GM10248 (cell line): ENCODE measurements around the gene SMLR1.
A peak's percentile ranks its signal among the peaks of the same experiment; 100 is the strongest.
"Not testable (repeated sequence)": the region's sequence is repeated elsewhere in the genome, so short reads cannot be mapped to it uniquely, and the experiment has no call there.

Experiments used
- CTCF ChIA-PET: fragments of 300-600 bp; sonication (Branson Sonifier 250); formaldehyde crosslinking; extraction: SDS; loops from one replicate; lab custom pipeline; 2021; ENCODE audit warnings: antibody characterized with exemption; lab: Yijun Ruan, JAX
- POLR2A ChIA-PET: fragments of 350-650 bp; sonication (Branson Sonifier 250); formaldehyde crosslinking; extraction: SDS; loops from one replicate; lab custom pipeline; 2020; ENCODE audit warnings: antibody characterized with exemption; lab: Yijun Ruan, JAX
- DNase-seq: peaks from one replicate; pipeline ENCODE4 v3.0.0; 2012; ENCODE audit errors: extremely low spot score
- CTCF ChIP-seq: IDR thresholded peaks from 2 replicates; pipeline ENCODE4 v1.5.1; 2012; ENCODE audit warnings: mild to moderate bottlenecking, low read depth; ENCODE audit errors: extremely low read depth, missing control alignments, control extremely low read depth

Gene SMLR1

GRCh38 chr6:130787726-130788500 is 39.3 kb upstream of the SMLR1 start:
- ChIA-PET POLR2A (no interaction called here), CTCF (no interaction called here)
- peak; percentile 18 for DNase-seq
- no peak for TF ChIP-seq CTCF

GRCh38 chr6:130788954-130789353 is 38.3 kb upstream of the SMLR1 start:
- CTCF ChIA-PET, result no interaction called here
- no peak for TF ChIP-seq CTCF
- DNase-seq, result no peak
- POLR2A ChIA-PET, result no interaction called here

- ChIA-PET POLR2A (no interaction called here), CTCF (interaction anchor here (0.7 kb wide), 2 partner anchors 15 to 21 kb away, joined by 3 read pairs; no protein-coding TSS in a partner anchor)
- no peak for DNase-seq
- no peak for TF ChIP-seq CTCF
Measured at GRCh38 chr6:130794010-130794697, 33.1 kb upstream of the SMLR1 start.

DNA sequence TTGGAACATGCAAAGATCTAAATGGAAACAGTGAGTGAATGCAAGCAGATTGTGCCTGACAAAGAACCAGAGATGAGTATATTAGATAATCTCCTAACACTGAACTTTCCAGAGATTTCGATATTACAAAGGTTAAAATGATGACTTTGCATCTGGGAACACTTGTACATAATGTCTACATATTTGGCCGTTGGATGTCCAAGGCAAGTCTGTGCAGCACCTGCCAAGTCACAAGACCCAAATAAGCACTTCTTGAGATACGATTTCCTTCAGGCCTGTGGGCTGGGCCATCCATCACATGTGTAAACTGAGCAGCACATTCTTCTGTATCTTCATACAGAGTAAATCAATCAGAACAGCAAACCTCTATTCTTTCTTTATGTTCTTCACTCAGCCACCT is 32.5 kb upstream of the SMLR1 start:
- no peak for TF ChIP-seq CTCF
- CTCF ChIA-PET, result interaction anchor here (0.6 to 0.7 kb wide), 2 partner anchors 9 to 20 kb away, joined by 3 read pairs; no protein-coding TSS in a partner anchor
- no peak for DNase-seq
- POLR2A ChIA-PET, result no interaction called here

DNA sequence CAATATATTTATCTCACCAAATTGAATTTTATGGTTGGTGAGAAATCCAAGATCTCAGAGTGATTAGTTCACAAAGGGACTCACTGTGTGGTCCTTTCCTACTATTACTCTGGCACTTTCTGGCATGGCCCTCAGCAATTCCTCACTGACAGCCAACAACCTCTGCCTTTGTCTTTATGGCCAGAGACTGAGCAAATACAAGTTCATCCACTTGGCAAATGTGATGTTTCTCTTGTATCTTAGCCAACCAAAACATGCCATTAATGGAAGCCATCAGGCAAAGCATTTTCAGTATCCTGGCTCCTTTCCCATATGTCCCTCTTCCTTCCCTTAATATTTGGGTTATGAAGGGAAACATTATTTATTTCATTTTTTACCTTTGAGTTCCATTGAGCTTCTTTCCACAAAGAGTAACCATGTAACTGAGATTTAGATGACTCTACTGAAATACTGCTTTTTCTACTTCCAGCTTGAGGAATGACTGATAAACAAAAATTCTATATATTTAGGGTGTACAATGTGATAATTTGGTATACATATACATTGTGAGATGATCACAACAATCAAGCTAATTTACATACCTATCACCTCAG is 30.8 kb upstream of the SMLR1 start:
- DNase-seq, result no peak
- ChIA-PET POLR2A (no interaction called here), CTCF (no interaction called here)
- TF ChIP-seq CTCF, result no peak

GRCh38 chr6:130797061-130797460 is 30.1 kb upstream of the SMLR1 start:
- CTCF ChIA-PET, result no interaction called here
- no peak for DNase-seq
- POLR2A ChIA-PET, result no interaction called here
- no peak for TF ChIP-seq CTCF

- DNase-seq, CTCF ChIA-PET: not testable (repeated sequence)
Measured at GRCh38 chr6:130801368-130801767, 25.8 kb upstream of the SMLR1 start.

More at GRCh38 chr6:130801368-130801767, 25.8 kb upstream of the SMLR1 start:
- POLR2A ChIA-PET, result not testable (repeated sequence)
